HG03520 (cell line): ENCODE results near the gene S1PR2.
"Not testable (repeated sequence)": the region's sequence is repeated elsewhere in the genome, so short reads cannot be mapped to it uniquely, and the experiment has no call there.

Experiments used
- ATAC-seq: cut with Tn5 transposase; IDR thresholded peaks from one replicate; pipeline ENCODE4 v1.9.1; 2021; ENCODE audit warnings: mild to moderate bottlenecking, moderate library complexity; ENCODE audit not compliant: unreplicated experiment

Gene S1PR2

DNA sequence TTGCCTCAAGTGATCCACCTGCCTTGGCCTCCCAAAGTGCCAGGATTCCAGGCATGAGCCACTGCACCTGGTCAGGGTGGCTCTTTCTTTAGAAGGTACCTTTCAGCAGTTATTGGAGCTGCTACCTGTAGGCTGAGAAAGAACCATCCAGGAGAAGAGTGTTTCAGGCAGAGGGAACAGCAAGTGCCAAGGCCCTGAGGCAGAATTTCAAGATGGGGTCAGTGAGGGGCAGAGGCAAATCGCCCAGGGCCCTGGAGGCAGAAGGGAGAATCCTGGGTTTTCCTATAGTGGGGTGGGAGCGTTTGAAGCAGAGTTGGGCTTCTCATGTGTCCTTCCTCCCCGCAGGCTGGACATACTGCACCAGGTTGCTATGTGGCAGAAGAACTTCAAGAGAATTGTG, 23.1 kb upstream of the S1PR2 start:
- ATAC-seq = no peak

DNA sequence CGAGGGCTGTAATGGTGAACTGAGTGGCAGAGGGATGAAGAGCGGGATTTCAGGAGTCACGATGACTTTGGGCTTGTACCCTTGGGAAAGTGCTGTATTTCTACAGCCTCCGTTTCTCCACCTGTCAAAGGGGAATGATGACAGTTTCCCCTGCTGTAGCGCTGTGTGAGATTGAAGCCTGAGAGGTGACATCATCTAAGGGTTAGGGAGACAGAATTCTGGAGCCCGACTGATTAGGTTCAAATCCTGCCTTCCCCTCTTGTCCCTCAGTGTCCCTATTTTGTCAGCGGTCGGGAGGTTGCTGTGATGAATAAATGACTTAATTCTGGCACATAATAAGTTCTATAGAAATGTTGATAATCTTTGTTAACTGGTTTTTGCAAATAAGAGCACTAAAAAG, 21.6 kb upstream of the S1PR2 start:
- no peak for ATAC-seq

DNA sequence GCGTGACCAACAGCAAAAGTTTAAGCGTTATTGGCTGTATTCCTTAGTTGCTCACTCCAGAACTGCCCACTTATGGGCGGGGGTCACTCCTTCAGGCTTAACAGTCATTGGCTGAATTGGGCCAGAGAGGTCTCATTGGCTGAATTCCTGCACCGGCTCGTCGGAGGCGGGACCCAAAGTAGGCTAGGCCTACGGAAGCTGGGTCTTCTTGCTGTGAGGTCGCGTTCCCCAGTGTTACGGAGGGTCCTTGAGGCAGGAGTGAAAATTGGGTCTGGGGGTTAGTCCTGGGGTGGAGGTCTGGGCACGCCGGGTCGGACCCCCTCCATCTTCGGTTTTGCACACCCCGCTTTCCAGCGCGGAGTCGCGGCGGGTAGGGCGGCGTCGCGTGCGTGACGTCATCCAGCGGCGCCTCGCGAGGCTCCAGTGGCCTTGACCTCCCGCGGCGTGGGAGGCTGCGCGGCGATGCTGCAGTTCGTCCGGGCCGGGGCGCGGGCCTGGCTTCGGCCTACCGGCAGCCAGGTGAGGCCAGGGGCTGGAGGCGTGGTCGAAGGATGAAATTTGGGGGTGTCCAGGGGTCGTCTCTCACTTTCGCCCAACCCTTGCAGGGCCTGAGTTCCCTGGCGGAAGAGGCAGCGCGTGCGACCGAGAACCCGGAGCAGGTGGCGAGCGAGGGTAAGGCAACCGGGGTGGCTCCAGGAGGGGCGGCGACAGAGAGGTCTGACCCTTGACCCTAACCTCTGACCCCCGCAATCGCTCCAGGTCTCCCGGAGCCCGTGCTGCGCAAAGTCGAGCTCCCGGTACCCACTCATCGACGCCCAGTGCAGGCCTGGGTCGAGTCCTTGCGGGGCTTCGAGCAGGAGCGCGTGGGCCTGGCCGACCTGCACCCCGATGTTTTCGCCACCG, 20.9 kb upstream of the S1PR2 start, which contains the start of gene MRPL4:
Gene MRPL4, plus strand, starts transcription at position 423 of the 903 bp plus-strand sequence. Its CDS starts 40 bp downstream, at position 463.
- peak; percentile 82 for ATAC-seq

DNA sequence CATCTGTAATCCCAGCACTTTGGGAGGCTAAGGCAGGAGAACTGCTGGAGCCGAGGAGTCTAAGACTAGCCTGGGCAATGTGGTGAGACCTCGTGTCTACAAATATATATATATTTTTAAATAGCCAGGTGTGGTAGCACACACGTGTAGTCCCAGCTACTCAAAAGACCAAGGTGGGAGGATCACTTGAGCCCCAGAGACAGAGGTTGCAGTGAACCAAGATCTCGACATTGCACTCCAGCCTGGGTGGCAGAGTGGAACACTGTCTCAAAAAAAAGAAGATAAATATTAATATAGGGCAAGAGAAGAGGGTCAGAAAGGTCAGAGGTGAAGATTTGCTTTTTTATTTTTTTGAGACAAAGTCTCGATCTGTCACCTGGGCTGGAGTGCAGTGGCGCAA, 15.4 kb upstream of the S1PR2 start:
- no peak for ATAC-seq

DNA sequence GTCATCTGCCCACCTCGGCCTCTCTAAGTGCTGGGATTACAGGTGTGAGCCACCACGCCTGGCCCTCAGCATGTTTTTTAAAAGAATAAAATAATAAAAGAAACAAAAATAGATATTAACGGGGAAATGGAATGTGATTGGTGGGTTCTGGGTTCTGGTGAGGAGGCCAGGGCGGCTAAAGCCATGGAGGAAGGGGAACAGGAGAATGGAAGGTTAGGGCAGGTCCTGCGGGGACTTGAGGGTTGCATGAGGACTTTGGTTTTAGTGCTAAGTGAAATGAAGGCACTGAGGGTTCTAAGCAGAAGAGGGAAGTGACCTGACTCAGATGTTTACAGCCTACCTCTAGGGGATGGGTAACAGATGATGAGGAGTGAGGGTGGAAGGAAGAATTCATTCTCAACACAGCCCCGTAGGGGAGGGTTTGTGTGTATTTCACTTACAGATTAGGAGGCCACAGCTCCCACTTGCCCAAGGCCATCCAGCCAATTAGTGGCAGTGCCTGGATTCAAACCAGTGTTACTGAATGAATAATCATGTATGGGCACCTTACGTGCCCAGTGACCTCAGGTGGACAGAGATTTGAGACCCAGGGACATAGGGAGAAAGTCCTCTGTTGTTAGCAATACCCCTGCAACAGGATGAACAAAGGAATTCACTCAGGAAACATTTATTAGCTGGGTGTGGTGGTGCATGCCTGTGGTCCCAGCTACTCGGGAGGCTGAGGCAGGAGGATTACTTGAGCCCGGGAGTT, 14.2 kb upstream of the S1PR2 start:
- ATAC-seq = no peak

DNA sequence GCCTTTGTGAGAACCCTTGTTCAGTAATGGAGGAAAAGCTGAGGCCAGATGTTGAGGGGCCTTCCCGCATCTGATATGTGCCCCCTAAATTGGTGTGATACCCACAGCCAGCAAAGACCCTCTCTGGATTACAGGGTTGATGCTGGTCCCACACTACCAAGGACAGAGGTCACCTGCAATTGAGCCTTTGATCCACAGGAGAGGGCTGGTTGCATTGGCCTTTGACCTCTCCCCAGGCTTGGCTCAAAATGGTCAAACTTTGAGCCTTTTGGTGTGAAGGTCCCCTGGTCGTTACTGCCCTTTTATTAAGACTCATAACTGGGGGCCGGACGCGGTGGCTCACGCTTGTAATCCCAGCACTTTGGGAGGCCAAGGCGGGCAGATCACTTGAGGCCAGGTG, 12.5 kb upstream of the S1PR2 start:
- ATAC-seq = no peak

DNA sequence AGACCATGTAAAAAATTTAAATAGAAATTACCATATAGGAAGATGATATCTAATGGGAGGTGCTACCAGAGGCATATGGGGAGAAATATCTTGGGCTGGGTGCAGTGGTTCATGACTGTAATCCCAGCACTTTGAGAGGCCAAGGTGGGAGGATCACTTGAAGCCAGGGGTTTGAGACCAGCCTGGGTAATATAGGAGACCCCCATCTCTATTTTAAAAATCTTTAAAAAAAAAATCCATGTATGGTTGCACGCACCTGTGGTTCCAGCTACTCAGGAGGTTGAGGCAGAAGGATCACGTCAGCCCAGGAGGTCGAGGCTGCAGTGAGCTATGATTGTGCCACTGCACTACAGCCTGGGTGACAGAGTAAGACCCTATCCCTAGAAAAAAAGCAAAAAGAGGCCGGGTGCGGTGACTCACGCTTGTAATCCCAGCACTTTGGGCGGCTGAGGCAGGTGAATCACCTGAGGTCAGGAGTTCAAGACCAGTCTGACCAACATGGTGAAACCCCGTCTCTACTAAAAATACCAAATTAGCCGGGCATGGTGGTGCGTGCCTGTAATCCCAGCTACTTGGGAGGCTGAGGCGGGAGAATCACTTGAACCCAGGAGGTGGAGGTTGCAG, 10.8 kb upstream of the S1PR2 start:
- not testable (repeated sequence) for ATAC-seq

DNA sequence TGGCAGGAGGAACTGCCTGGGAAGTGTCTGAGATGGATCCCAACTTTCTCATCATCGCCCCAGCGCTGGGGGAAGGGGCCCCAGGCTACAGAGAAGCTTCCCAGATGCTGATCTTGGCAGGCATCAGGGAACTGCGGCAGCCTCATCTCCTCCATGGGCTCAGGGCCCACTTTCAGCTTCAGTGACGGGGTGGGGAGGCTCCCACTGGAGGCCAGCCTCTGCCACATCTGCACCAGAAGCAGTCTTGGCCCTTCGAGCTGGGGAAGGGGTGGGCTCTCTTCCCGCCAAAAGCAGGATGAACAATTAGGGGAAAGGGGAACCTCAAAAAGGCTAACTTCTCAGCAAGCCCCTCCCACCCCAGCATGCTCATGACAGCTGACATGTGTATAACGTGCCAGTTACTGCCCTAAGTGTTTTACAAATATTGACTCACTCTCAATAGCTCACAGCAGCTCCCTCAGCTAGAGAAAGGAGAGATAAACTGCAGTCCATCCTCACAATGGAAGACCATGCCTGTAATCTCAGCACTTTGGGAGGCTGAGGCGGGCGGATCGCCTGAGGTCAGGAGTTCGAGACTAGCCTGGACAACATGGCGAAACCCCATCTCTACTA, 7.1 kb upstream of the S1PR2 start:
- no peak for ATAC-seq

DNA sequence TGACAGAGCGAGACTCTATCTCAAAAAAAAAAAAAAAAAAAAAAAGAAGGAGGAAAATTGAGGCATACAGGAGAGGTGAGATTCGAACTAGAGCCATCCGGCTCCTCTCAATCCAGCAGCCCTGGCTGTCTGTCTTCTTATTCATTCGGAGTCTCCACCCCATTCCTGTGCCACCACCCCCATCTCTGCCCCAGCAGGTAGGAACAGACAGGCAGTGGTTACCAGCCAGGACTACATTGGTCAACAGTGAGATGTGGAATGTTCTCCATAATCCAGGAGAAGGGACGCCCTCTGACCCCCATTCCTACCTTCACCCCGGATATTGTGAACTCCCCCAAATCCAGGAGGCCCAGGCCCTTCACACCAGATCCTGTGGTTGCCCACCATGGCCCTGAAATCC, 6.6 kb upstream of the S1PR2 start:
- no peak for ATAC-seq

DNA sequence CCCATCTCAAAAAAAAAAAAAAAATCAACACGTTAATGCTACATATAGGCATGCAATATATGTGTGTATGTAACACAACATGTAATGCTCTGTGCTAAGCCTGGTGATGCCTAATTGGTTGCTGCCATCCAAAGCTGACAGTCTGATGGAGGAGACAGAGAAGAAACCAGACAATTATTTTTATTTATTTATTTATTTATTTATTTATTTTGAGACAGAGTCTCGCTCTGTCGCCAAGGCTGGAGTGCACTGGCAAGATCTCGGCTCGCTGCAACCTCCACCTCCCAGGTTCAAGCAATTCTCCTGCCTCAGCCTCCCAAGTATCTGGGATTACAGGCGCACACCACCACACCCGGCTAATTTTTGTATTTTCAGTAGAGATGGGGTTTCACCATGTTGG, 4.3 kb upstream of the S1PR2 start:
- not testable (repeated sequence) for ATAC-seq

DNA sequence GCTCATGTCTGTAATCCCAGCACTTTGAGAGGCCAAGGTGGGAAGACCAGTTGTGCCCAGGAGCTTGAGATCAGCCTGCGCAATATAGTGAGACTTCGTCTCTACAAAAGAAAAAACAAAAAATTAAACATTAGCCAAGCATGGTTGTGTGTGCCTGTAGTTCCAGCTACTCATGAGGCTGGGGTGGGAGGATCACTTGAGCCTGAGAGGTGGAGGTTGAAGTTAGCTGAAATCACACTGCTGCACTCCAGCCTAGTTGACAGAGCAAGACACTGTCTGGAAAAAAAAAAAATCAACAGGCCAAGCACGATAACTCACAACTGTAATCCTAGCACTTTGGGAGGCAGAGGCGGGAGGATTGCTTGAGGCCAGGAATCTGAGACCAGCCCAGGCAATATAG, 3.9 kb upstream of the S1PR2 start:
- no peak for ATAC-seq

DNA sequence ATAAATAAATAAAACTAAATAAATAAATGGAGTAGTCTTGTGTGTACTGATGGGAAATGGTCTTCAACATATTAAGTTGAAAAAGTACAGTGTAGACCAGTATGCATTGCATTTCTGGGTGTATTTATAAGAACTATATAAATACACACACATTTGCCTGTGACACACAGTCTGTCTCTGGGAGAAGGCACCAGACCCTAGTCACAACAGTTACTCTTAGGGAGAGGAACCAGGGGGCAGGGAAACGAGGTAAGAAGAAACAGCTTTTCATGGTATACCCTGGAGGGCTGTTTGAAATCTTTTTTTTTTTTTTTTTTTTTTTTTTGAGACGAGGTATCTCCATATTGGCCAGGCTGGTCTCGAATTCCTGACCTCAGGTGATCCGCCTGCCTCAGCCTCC, 2.8 kb upstream of the S1PR2 start:
- ATAC-seq = no peak

DNA sequence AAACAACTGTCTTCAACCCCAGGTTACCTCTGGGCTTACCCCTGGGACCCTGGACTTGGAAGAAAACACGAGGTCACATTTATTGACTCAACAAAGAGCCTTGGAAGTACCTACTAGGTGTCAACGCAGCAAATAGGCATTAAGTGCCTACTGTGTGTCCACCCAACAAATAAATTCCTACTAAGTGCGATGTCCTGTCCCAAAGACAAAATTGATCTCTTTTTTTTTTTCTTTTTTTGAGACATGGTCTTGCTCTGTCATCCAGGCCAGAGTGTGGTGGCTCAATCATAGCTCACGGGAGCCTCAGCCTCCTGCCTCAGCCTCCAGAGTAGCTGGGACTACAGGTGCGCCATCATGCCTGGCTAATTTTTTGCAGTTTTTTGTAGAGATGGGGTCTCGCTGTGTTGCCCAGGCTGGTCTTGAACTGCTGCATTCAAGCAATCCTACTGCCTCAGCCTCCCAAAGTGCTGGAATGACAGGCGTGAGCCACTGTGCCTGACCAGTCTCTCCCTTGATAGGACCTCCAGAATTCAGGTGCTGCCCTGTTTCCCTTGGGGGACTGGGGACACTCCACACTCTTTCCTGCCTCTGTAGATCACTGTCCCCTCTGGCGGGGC, 589 bp upstream of the S1PR2 start:
- ATAC-seq = no peak

DNA sequence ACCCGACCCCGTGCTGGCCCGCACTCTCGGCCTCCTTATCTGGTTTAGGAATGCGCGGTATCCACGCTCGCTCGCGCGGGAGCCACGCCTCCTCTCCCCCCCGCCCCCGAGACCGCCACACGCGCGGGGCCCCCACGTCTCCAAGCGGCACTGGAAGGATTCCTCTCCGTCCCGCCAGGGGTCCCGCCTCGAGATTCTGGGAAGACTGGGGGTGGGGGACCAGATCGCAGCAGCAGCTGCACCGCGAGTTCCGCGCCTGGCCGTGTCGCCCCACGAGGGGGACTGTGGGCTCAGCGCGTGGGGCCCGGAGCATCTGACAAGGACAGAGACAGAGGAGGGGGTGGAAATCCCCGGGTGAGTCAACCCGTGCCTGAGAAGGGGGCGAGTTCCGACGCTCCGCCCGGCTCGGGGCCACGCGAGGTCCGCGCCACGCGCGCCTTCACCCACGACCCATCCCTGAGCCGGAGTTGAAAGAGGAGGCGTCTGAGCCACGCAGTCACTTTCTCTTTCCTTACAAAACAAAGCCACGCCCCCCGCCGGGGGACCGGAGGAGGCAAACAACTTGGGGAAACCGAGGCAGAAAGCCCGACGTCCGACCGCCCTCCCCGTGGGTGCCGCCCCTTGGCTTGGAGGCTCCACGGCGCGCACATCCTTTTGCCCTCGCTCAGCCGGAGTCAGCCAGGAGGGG, 814 bp downstream of the S1PR2 start:
- ATAC-seq = no peak

DNA sequence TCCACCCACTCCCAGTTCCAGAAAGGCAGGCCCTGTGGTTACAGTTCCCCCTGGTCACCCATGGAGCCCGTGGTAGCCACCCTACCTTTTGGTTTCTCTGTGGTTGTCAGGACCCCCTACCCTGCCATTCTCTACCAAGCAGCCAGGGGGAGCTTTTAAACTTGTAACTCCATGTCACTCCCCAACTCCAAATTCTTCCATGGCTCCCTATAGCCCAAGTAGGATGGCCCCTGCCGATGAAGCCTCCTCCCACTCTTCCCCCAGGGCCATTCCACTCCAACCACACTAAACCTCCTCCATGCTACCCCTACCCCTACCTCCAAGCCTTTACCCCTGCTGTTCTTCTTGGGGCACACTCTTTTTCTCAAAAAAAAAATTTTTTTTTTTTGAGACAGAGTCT, 2.2 kb downstream of the S1PR2 start:
- ATAC-seq = no peak

DNA sequence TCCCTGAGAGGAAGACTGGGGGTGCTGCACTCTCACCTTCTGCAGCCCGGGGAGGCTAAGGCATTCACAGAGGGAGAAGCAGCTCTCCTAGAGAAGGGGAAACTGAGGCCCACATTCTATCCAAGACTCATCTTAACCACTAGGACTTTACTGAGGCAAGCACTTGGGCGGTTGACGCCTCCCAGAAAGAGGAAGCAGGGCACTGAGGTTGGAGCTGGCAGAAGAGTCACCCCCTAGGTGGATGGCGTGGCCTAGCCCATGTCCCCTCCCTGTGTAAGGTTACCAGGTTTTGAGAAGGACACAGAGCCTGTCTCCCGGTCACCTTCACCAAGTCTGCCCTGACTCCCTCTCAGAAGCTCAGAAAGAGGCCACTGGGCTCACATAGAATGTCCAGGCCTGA, 2.7 kb downstream of the S1PR2 start:
- ATAC-seq = no peak

DNA sequence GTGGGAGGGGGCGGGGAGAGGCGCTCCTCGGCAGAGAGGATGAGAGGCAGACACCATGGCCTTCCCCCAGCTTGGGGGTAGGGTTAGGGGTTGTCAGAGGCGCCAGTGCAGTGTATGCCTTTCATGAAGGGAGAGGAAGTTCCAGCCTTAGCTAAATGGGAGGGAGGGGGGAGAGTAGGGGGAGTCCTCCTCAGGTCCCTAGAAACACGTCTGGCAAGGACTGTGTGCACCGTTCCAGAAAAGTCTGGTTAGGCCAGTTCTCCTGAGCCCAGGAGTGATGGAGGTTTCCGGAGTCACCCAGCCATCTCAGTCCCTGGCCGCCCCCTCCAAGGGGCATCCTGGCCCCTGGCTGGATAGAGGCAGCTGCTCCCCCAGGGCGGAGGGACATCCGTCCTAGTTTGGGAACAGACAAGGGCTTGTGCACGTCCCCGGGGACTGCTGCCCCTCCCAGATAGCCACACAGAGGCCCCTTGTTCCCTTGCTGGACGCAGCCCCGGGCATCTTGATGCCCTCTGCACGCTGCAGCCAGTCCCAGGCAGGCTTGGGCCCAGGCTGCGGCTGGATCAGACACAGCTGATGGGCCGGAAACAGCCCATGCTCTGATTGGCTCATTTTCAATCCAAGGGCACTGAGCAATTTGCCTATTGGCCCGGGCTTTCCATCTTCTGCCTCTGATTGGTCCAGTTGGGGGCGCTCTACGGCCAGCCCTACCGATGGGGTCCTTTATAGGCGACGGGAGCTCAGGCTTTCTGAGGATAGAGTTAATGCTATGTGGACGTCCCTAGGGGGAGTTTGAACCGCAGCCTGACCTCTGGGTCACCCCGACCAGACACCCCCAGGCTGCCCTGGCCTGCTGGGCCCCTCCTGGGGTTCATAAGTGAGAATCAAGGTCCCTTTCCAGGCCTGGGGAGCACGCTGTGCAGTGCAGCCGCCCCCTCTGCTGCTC, 3.8 kb downstream of the S1PR2 start:
- no peak for ATAC-seq

DNA sequence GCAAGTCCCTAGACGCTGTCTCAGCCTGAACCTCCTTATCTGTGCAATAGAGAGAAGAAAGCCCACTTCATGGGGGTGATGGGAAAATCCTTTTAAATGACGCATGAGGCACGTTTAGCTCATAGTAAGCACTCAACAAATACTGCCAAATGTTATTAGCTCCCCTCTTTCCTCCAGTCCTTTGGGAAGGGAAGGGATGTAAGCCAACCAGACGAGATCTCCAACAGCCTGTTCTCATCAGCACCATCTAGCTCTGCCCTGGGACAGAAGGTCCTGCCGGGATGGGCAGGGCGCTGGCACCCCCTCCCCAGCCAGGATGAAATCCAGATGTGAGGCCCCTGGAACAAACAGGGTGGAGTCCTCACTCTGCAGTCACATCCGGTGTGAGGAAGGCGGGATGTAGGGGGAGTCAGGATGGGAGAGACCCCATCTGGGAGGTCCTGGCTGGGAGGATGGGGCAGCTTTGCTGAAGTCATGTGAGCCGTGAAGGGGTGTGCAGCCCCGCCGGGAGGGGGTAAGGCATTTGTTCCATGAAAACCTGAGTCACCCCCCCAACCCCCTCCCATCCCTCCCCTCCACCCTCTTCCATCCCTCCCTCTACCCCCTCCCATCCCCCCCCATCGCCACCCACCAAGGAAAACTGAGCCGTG, 4.6 kb downstream of the S1PR2 start:
- ATAC-seq = no peak

DNA sequence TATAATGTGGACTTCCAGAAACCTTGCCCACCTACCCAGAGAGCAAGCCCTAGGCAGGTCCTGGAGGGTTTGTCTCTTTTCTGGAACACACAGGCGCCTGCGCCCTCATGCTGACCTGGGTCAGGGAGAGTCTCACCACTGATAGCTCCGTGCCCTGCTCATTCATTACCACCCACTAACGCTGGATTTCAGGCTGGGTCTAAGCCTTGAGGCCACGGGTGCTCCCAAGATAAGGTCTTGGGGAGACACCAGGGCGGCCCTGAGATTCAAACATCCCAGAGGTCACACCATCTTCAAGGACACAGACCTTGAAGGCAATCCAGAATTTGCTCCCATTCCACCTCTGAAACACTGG, 5.1 kb downstream of the S1PR2 start:
- ATAC-seq = no peak
